HEK293 (cell line): Measurements from ENCODE around the gene MALT1.
A peak's percentile ranks its signal among the peaks of the same experiment; 100 is the strongest.

Experiments
- BCL11B ChIP-seq: fragments of 450-650 bp; formaldehyde crosslinking; IDR thresholded peaks from 2 replicates; pipeline ENCODE4 v1.5.1; 2016; ENCODE audit warnings: low read depth, missing biosample characterization, missing genetic modification characterization
- GLIS1 ChIP-seq: fragments of 450-650 bp; formaldehyde crosslinking; IDR thresholded peaks from 2 replicates; pipeline ENCODE4 v1.5.1; 2016; ENCODE audit warnings: missing biosample characterization, missing genetic modification characterization
- HOXD13 ChIP-seq: sonication (generic); formaldehyde crosslinking; IDR thresholded peaks from 2 replicates; pipeline ENCODE4 v1.8.0; 2022; ENCODE audit warnings: missing genetic modification reagents, borderline replicate concordance
- MEIS1 ChIP-seq: sonication (generic); formaldehyde crosslinking; IDR thresholded peaks from 2 replicates; pipeline ENCODE4 v1.8.1; 2022; ENCODE audit warnings: missing genetic modification reagents, mild to moderate bottlenecking, borderline replicate concordance
- MZF1 ChIP-seq: fragments of 450-650 bp; formaldehyde crosslinking; IDR thresholded peaks from 2 replicates; pipeline ENCODE4 v1.5.1; 2017; ENCODE audit warnings: missing biosample characterization, missing genetic modification characterization, borderline replicate concordance
- PRDM10 ChIP-seq: fragments of 450-650 bp; formaldehyde crosslinking; IDR thresholded peaks from 2 replicates; pipeline ENCODE4 v1.5.1; 2016; ENCODE audit warnings: missing biosample characterization, missing genetic modification characterization
- PRDM4 ChIP-seq: fragments of 450-650 bp; formaldehyde crosslinking; IDR thresholded peaks from 2 replicates; pipeline ENCODE4 v1.5.1; 2017; ENCODE audit warnings: missing biosample characterization, missing genetic modification characterization
- SETDB1 ChIP-seq: IDR thresholded peaks from one replicate; pipeline ENCODE4 v1.6.1; 2017; ENCODE audit warnings: mild to moderate bottlenecking, low read length, moderate library complexity, mixed read lengths; ENCODE audit not compliant: insufficient read length
- TCF7L2 ChIP-seq: IDR thresholded peaks from 2 replicates; pipeline ENCODE4 v1.6.1; 2011; ENCODE audit warnings: low read depth, mild to moderate bottlenecking, inconsistent platforms, low read length, moderate library complexity, borderline replicate concordance
- ZBTB20 ChIP-seq: fragments of 450-650 bp; formaldehyde crosslinking; IDR thresholded peaks from 2 replicates; pipeline ENCODE4 v1.5.1; 2016; ENCODE audit warnings: missing biosample characterization, missing genetic modification characterization
- ZBTB44 ChIP-seq: fragments of 450-650 bp; IDR thresholded peaks from 2 replicates; pipeline ENCODE4 v1.5.1; 2018; ENCODE audit warnings: missing biosample characterization, mild to moderate bottlenecking, missing genetic modification characterization
- ZBTB49 ChIP-seq: fragments of 450-650 bp; formaldehyde crosslinking; IDR thresholded peaks from 2 replicates; pipeline ENCODE4 v1.5.1; 2016; ENCODE audit warnings: missing biosample characterization, missing genetic modification characterization, low read depth
- ZFP69B ChIP-seq: fragments of 450-650 bp; formaldehyde crosslinking; IDR thresholded peaks from 2 replicates; pipeline ENCODE4 v1.5.1; 2016; ENCODE audit warnings: missing biosample characterization, missing genetic modification characterization
- ZNF112 ChIP-seq: fragments of 450-650 bp; formaldehyde crosslinking; IDR thresholded peaks from 2 replicates; pipeline ENCODE4 v1.5.0; 2017; ENCODE audit warnings: missing biosample characterization, missing genetic modification characterization
- ZNF175 ChIP-seq: fragments of 450-650 bp; formaldehyde crosslinking; IDR thresholded peaks from 2 replicates; pipeline ENCODE4 v1.5.1; 2016; ENCODE audit warnings: missing biosample characterization, missing genetic modification characterization
- ZNF23 ChIP-seq: fragments of 450-650 bp; formaldehyde crosslinking; IDR thresholded peaks from 2 replicates; pipeline ENCODE4 v1.5.1; 2016; ENCODE audit warnings: missing biosample characterization, missing genetic modification characterization, borderline replicate concordance
- ZNF280D ChIP-seq: fragments of 450-650 bp; formaldehyde crosslinking; IDR thresholded peaks from 2 replicates; pipeline ENCODE4 v1.5.1; 2016; ENCODE audit warnings: missing biosample characterization, missing genetic modification characterization
- ZNF426 ChIP-seq: fragments of 450-650 bp; formaldehyde crosslinking; IDR thresholded peaks from 2 replicates; pipeline ENCODE4 v1.5.1; 2017; ENCODE audit warnings: missing biosample characterization, missing genetic modification characterization, mild to moderate bottlenecking, inconsistent platforms, moderate library complexity
- ZNF433 ChIP-seq: fragments of 450-650 bp; formaldehyde crosslinking; IDR thresholded peaks from 2 replicates; pipeline ENCODE4 v1.5.1; 2016; ENCODE audit warnings: missing biosample characterization, missing genetic modification characterization, low read depth
- ZNF555 ChIP-seq: fragments of 450-650 bp; formaldehyde crosslinking; conservative IDR thresholded peaks from 2 replicates; pipeline ENCODE4 v1.5.1; 2017; ENCODE audit warnings: missing biosample characterization, mild to moderate bottlenecking, missing genetic modification characterization, inconsistent platforms
- ZNF670 ChIP-seq: fragments of 450-650 bp; formaldehyde crosslinking; IDR thresholded peaks from 2 replicates; pipeline ENCODE4 v1.5.1; 2016; ENCODE audit warnings: missing biosample characterization, missing genetic modification characterization, low read depth
- ZNF704 ChIP-seq: fragments of 450-650 bp; formaldehyde crosslinking; IDR thresholded peaks from 2 replicates; pipeline ENCODE4 v1.5.1; 2016; ENCODE audit warnings: missing biosample characterization, missing genetic modification characterization
- ZNF76 ChIP-seq: fragments of 450-650 bp; formaldehyde crosslinking; IDR thresholded peaks from 2 replicates; pipeline ENCODE4; 2016; ENCODE audit warnings: low read depth, missing biosample characterization, missing genetic modification characterization, borderline replicate concordance
- ZSCAN5A ChIP-seq: fragments of 450-650 bp; formaldehyde crosslinking; IDR thresholded peaks from 2 replicates; pipeline ENCODE4 v1.5.1; 2016; ENCODE audit warnings: missing biosample characterization, missing genetic modification characterization

MALT1 gene

GRCh38 chr18:58671111-58671631 lies at the start of gene MALT1 (continued):
- TF ChIP-seq ZBTB49 (tag by site-specific recombination), result no peak
- no peak for TF ChIP-seq HOXD13
- TF ChIP-seq ZBTB44 (tag by site-specific recombination), result no peak
- TF ChIP-seq BCL11B (tag by site-specific recombination), result no peak
- TF ChIP-seq PRDM4 (tag by site-specific recombination), result no peak
- no peak for TF ChIP-seq ZNF704 (tag by site-specific recombination)
- TF ChIP-seq SETDB1, result no peak
- no peak for TF ChIP-seq ZSCAN5A (tag by site-specific recombination)
- TF ChIP-seq ZNF555 (tag by site-specific recombination), result no peak
- peak; percentile 93 for TF ChIP-seq PRDM10 (tag by site-specific recombination)
- no peak for TF ChIP-seq ZNF175 (tag by site-specific recombination)
- no peak for TF ChIP-seq ZNF433 (tag by site-specific recombination)
- TF ChIP-seq ZNF76 (tag by site-specific recombination), result no peak
- TF ChIP-seq MEIS1, result no peak
- no peak for TF ChIP-seq ZNF670
- TF ChIP-seq ZNF23 (tag by site-specific recombination), result no peak
- no peak for TF ChIP-seq MZF1 (tag by site-specific recombination)
- TF ChIP-seq ZNF112, result no peak
- no peak for TF ChIP-seq TCF7L2
- no peak for TF ChIP-seq ZFP69B
- peak; percentile 67; the same call in 1 of the 2 replicates for TF ChIP-seq ZBTB20 (tag by site-specific recombination)
- TF ChIP-seq ZNF426 (tag by site-specific recombination), result no peak
- peak; percentile 73 for TF ChIP-seq GLIS1
- TF ChIP-seq ZNF280D, result no peak
